HEK293 (cell line): ENCODE measurements around the gene LIME1.

Experiments used
- CTCF ChIP-seq: fragments of 450-650 bp; formaldehyde crosslinking; IDR thresholded peaks from 2 replicates; pipeline ENCODE4 v1.5.1; 2016; ENCODE audit warnings: missing biosample characterization, missing genetic modification characterization
- MZF1 ChIP-seq: fragments of 450-650 bp; formaldehyde crosslinking; IDR thresholded peaks from 2 replicates; pipeline ENCODE4 v1.5.1; 2017; ENCODE audit warnings: missing biosample characterization, missing genetic modification characterization, borderline replicate concordance
- PRDM10 ChIP-seq: fragments of 450-650 bp; formaldehyde crosslinking; IDR thresholded peaks from 2 replicates; pipeline ENCODE4 v1.5.1; 2016; ENCODE audit warnings: missing biosample characterization, missing genetic modification characterization
- SETDB1 ChIP-seq: IDR thresholded peaks from one replicate; pipeline ENCODE4 v1.6.1; 2017; ENCODE audit warnings: mild to moderate bottlenecking, low read length, moderate library complexity, mixed read lengths; ENCODE audit not compliant: insufficient read length
- TSHZ1 ChIP-seq: fragments of 450-650 bp; formaldehyde crosslinking; IDR thresholded peaks from 2 replicates; pipeline ENCODE4 v1.5.1; 2016; ENCODE audit warnings: missing biosample characterization, missing genetic modification characterization, borderline replicate concordance
- ZBTB7A ChIP-seq: fragments of 450-650 bp; formaldehyde crosslinking; IDR thresholded peaks from 2 replicates; pipeline ENCODE4 v1.5.1; 2016; ENCODE audit warnings: low read depth, missing biosample characterization, missing genetic modification characterization
- ZFP3 ChIP-seq: fragments of 450-650 bp; formaldehyde crosslinking; IDR thresholded peaks from 2 replicates; pipeline ENCODE4 v1.5.1; 2016; ENCODE audit warnings: low read depth, missing biosample characterization, missing genetic modification characterization
- ZNF24 ChIP-seq: fragments of 450-650 bp; formaldehyde crosslinking; IDR thresholded peaks from 2 replicates; pipeline ENCODE4 v1.5.1; 2016; ENCODE audit warnings: missing biosample characterization, missing genetic modification characterization
- ZNF513 ChIP-seq: fragments of 450-650 bp; IDR thresholded peaks from 2 replicates; pipeline ENCODE4 v1.5.1; 2018; ENCODE audit warnings: missing biosample characterization, missing genetic modification characterization
- ZNF521 ChIP-seq: fragments of 450-650 bp; formaldehyde crosslinking; IDR thresholded peaks from 2 replicates; pipeline ENCODE4 v1.5.1; 2017; ENCODE audit warnings: missing biosample characterization, mild to moderate bottlenecking, missing genetic modification characterization
- ZNF558 ChIP-seq: fragments of 450-650 bp; formaldehyde crosslinking; IDR thresholded peaks from 2 replicates; pipeline ENCODE4 v1.5.1; 2016; ENCODE audit warnings: missing biosample characterization, missing genetic modification characterization
- ZNF600 ChIP-seq: fragments of 450-650 bp; formaldehyde crosslinking; IDR thresholded peaks from 2 replicates; pipeline ENCODE4 v1.5.1; 2016; ENCODE audit warnings: missing biosample characterization, missing genetic modification characterization
- ZNF677 ChIP-seq: fragments of 450-650 bp; IDR thresholded peaks from 2 replicates; pipeline ENCODE4 v1.5.0; 2018; ENCODE audit warnings: missing biosample characterization, mild to moderate bottlenecking, missing genetic modification characterization, moderate library complexity

GRCh38 chr20:63709149-63709527 lies 27.3 kb upstream of the LIME1 start:
- no peak for TF ChIP-seq ZNF521 (tag by site-specific recombination)
- no peak for TF ChIP-seq ZNF558
- TF ChIP-seq ZNF600 (tag by site-specific recombination): no peak
- TF ChIP-seq ZNF513 (tag by site-specific recombination): no peak
- TF ChIP-seq PRDM10 (tag by site-specific recombination): no peak
- TF ChIP-seq CTCF (tag by site-specific recombination): no peak
- TF ChIP-seq MZF1: no peak
- no peak for TF ChIP-seq ZNF24 (tag by site-specific recombination)
- no peak for TF ChIP-seq ZBTB7A (tag by site-specific recombination)
- no peak for TF ChIP-seq SETDB1
- TF ChIP-seq ZNF677 (tag by site-specific recombination): no peak
- TF ChIP-seq ZFP3: no peak
- TF ChIP-seq TSHZ1 (tag by site-specific recombination): no peak
